ENCODE data around the gene ELK4.

The ELK4 gene

GRCh38 chr1:205629751-205630150 is 2.1 kb downstream of the ELK4 start:
- no peak for DNase-seq (ENCODE audit: low spot score)

- DNase-seq (ENCODE audit: low spot score), result no peak
Observed at GRCh38 chr1:205627956-205628355, 3.9 kb downstream of the ELK4 start.

- DNase-seq (ENCODE audit: low spot score), result peak; percentile 8
Observed at GRCh38 chr1:205626216-205626615, 5.6 kb downstream of the ELK4 start.

GRCh38 chr1:205623646-205624045 is 8.2 kb downstream of the ELK4 start:
- no peak for DNase-seq (ENCODE audit: low spot score)

DNA sequence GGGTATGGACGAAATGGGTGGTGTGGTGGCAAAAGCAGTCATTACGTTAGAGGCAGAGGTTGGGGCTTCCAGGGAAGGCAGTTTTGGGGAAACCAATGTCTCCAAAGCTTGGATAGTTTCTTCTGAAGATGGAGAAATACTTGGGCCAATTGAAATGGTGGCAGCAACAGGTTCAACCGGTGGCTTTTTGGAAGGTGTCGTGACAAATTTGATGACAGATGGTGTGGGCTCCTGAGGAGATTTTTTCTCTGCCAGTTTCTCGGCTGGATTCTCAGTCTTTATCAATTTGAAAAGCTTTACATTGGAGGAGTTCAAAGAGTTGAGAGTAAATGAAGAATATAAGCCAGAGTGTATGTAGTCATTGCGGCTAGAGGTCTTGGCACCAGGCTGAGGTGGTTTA is 11.5 kb downstream of the ELK4 start:
- no peak for DNase-seq (ENCODE audit: low spot score)

GRCh38 chr1:205619376-205619775 is 12.4 kb downstream of the ELK4 start:
- no peak for DNase-seq (ENCODE audit: low spot score)

- DNase-seq (ENCODE audit: low spot score), result no peak
Observed at GRCh38 chr1:205616563-205617293, 15.1 kb downstream of the ELK4 start.

DNA sequence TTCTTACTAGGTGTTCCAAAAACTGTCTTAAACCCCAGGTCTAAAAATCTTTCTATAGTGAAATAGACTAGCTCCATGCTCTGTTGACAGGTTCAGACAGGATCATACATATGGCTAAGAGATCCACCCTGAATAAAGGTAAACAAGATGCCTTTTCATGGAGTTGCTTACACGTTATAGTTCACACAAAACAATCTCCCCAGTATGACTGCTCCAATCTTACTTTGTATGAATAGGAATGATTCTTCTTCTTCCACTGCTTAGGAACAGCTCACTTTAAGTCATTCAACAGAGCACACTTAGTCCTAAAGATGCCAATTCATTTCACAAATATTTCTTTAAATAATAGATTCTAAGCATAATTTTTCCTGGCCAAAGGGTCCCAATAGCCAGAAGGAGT is 16.0 kb downstream of the ELK4 start:
- DNase-seq (ENCODE audit: low spot score), result no peak

DNA sequence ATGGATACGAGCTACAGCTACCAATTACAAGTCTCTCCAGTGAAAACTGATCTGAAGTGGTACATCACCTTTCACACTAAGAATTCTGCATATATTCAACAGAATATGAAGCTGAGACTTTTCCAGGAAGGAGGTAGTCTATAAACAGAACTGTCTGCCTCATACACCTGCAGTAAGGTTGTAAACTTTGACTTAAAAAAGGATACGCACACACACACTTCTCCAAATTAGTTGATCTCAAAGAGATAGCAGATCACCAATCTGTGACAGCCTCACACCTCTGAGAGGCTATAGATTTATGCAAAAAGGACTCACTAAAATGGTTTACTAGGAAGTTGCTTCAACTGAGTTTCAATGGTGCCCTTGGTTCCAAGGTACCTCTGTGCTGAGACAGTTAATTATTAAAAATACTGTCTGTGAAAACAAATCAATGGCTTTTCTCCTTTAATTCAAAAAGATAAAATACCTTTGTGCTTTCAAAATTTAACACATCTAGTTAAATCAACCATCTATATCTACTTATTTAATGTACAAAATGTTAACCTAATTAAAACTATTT is 17.9 kb downstream of the ELK4 start:
- DNase-seq (ENCODE audit: low spot score), result no peak

- DNase-seq (ENCODE audit: low spot score), result no peak
Observed at GRCh38 chr1:205612556-205612955, 19.3 kb downstream of the ELK4 start.

DNA sequence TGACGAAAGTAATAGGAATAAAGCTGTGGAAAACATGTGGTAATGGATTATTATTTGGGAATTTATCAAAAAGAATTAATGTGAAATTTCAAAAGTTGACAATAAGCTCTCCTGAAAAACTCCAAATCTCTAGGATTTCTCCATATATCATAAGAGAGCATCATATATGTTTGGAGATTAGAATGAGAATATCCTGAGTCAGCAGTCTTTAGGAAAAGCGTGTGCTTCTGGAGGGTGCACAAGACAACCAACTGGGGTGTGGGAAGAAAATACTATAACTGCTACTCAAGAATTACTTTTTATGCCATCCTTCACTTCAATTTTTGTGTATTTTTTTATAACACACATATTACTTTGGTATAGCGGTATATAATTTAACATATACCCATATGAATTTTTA is 19.7 kb downstream of the ELK4 start:
- DNase-seq (ENCODE audit: low spot score), result no peak

DNA sequence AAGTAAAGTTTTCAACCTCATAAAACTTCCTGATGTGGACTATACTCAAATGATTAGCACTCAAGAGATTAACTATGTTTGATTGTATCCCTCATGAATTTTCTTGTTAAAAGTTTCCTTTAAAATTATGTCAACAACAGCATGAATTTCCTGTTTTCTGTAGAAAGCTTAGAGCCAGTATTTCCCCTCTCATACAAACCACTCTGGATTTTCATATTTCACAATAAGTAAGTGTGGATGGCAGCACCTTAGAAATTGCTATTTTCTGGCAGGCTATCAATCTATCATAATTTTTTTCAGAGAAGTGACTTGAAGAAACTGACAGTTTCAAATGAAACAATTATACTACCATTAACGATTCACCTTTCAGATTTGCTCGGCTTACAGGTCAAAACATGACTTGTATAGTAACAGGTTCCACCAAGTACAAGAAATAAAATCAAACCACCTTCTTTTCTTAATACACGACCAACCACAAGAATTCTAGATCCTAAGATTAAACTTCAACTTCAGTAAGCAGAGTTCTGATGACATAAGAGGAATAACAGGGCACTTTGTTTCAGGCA is 20.8 kb downstream of the ELK4 start:
- no peak for DNase-seq (ENCODE audit: low spot score)

DNA sequence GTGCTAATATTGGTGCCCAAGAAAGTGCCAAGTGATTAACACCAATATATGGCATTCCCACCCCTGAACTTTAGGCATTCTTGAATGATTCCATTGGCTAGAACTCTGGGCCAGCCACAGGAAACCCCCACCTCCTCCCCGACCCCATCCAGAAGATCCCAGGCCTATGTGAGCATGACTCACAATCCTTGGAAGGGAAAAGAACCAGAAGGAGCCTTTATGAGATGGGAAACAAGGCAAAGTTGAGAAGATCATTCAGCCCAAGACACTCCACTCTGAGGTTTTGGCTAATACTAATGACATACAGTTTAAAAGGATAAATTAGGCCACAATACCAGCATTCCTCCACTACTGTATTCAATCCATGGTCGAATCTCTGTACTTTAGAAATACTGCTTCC is 21.8 kb downstream of the ELK4 start:
- no peak for DNase-seq (ENCODE audit: low spot score)

DNA sequence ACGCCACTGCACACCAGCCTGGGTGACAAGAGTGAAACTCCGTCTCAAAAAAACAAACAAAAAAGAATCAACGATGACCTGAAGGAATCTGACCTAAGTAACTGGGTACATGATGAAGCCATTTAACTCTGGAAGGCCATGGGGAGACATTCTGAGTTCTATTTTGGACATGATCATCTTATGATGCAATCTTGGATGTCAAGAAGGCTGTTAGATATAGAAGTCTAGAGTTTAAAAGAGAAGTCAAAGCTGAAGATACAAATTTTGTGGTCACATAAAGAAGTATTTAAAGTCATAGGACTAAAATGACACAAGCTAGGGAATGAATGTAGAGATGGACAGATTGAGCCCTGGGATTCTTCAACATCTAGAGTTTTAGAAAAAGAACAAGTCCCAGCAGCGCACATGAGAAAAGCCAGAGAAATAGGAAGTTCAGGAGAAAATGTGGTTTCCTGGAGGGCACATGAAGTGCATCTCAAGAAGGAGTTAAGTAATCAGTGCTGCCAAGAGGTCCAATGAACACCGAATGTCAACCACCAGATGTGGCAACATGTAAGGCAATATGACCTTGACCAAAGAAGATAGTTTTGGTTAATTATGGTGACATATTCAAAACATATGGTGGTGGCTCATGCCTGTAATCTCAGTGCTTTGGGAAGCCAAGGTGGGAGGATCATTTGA is 26.8 kb downstream of the ELK4 start:
- no peak for DNase-seq (ENCODE audit: low spot score)

GRCh38 chr1:205604059-205604458 is 27.8 kb downstream of the ELK4 start:
- DNase-seq (ENCODE audit: low spot score), result no peak

- no peak for DNase-seq (ENCODE audit: low spot score)
Observed at GRCh38 chr1:205601205-205601604, 30.6 kb downstream of the ELK4 start.

- no peak for DNase-seq (ENCODE audit: low spot score)
Observed at GRCh38 chr1:205600085-205600484, 31.7 kb downstream of the ELK4 start.

- DNase-seq (ENCODE audit: low spot score), result no peak
Observed at GRCh38 chr1:205599669-205600042, 32.2 kb downstream of the ELK4 start.

- DNase-seq (ENCODE audit: low spot score), result no peak
Observed at GRCh38 chr1:205598841-205599668, 32.8 kb downstream of the ELK4 start.

- no peak for DNase-seq (ENCODE audit: low spot score)
Observed at GRCh38 chr1:205597691-205598314, 34.0 kb downstream of the ELK4 start.

DNA sequence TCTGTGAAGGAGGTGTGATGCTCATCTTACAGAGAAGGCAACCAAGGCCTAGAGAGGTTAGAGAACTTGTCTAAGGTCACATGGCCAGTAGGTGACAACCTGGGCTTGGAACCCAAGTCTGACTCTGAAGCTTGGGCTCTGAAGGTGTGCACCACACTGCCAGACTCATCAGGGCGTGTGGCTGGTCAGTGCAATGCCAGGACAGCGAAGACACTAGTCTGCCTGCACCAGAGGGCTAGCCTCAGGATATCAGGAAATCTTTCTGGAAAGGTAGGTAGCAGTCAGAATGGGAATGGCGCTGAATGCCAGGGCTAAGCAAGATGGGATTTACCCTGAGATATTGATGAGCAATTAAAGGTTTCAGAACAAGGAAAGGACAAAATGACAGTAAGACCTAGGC is 34.9 kb downstream of the ELK4 start:
- DNase-seq (ENCODE audit: low spot score), result no peak

- DNase-seq (ENCODE audit: low spot score), result no peak
Observed at GRCh38 chr1:205595861-205596260, 36.0 kb downstream of the ELK4 start.
